ENCODE measurements around the gene CCL20. TPM values are rescaled to one million over a fixed set of nuclear protein-coding genes. Genes with fewer than 3 reads are reported as not detected.

Gene CCL20
- total RNA-seq: 1 to 10 TPM; 3.4 to 5.3 TPM

GRCh38 chr2:227813562-227814353 is at the start of gene CCL20:
CCL20 (plus strand) TSS chr2:227813842; CDS start chr2:227813912, 70 bp downstream.
- Mint-ChIP-seq H3K27ac (no peak within 1 kb of the TSS), H3K9me3 (no peaks in the 10 kb centered on the region), H3K36me3 (no peaks in the 10 kb centered on the region)
- no peak for DNase-seq (ENCODE audit: low spot score in 2 of 2)
- no peak for ATAC-seq

- H3K9me3 Mint-ChIP-seq: no peaks in the 10 kb centered on the region
- H3K36me3 Mint-ChIP-seq: no peaks in the 10 kb centered on the region
- no peak overlapping the region for H3K27ac Mint-ChIP-seq
- DNase-seq (ENCODE audit: low spot score in 2 of 2): no peak
- ATAC-seq: peak in 1 of 2 donors; percentile 13
Observed at GRCh38 chr2:227765788-227766372, 47.8 kb upstream of the CCL20 start.

GRCh38 chr2:227766373-227766883 is 47.2 kb upstream of the CCL20 start:
- ATAC-seq (peak; percentile 85 to 97), DNase-seq (ENCODE audit: low spot score in 2 of 2) (peak; percentile 57 to 69)
- Mint-ChIP-seq H3K9me3 (no peaks in the 10 kb centered on the region), H3K36me3 (no peaks in the 10 kb centered on the region), H3K27ac (no peak overlapping the region)

GRCh38 chr2:227767830-227768229 is 45.8 kb upstream of the CCL20 start:
- DNase-seq (ENCODE audit: low spot score in 2 of 2): no peak
- H3K27ac Mint-ChIP-seq: no peak overlapping the region
- H3K9me3 Mint-ChIP-seq: no peaks in the 10 kb centered on the region
- ATAC-seq: no peak
- no peaks in the 10 kb centered on the region for H3K36me3 Mint-ChIP-seq

DNA sequence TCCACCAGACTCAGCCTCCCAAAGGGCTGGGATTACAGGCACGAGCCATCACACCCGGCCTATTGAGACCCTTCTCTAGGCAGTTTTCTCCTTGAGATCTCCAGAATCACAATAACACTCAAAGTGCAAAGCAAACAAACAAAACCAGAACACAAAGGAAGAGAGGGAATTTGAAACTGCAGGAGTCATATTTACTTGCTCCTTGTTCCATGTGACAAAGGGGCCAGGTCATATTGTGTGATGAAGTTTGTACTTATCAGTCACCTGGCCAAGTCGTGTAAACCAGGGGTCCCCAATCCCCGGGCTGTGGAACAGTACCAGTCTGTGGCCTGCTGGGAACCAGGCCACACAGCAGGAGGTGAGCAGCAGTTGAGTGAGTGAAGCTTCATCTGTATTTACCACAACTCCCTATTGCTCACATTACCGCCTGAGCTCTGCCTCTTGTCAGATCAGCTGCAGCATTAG is 41.4 kb upstream of the CCL20 start:
- DNase-seq (ENCODE audit: low spot score in 2 of 2): no peak
- no peaks in the 10 kb centered on the region for H3K9me3 Mint-ChIP-seq
- no peak for ATAC-seq
- no peak overlapping the region for H3K27ac Mint-ChIP-seq
- H3K36me3 Mint-ChIP-seq: no peaks in the 10 kb centered on the region

DNA sequence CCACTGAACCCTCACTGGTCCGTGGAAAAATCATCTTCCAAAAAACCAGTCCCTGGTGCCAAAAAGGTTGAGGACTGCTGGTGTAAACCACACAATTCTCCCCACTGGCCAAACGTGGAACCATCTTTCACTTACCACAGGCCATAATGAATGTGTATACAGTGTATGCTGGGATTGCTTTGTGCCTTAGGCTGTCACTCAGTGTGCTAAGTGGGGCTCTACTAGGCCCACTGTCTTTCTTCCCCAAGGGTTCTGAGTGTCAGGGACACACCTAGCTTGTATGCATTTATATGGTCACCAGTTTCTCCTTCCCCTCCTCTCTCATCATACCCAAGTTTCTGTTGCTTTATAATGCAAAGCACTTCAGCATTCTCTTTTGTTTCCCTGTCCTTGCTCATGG is 40.7 kb upstream of the CCL20 start:
- Mint-ChIP-seq H3K27ac (no peak overlapping the region), H3K36me3 (no peaks in the 10 kb centered on the region), H3K9me3 (no peaks in the 10 kb centered on the region)
- ATAC-seq (no peak), DNase-seq (ENCODE audit: low spot score in 2 of 2) (no peak)

- H3K9me3 Mint-ChIP-seq: no peaks in the 10 kb centered on the region
- no peak overlapping the region for H3K27ac Mint-ChIP-seq
- no peaks in the 10 kb centered on the region for H3K36me3 Mint-ChIP-seq
- ATAC-seq: peak in 1 of 2 donors; percentile 39
- no peak for DNase-seq (ENCODE audit: low spot score in 2 of 2)
Observed at GRCh38 chr2:227774011-227774624, 39.5 kb upstream of the CCL20 start.

DNA sequence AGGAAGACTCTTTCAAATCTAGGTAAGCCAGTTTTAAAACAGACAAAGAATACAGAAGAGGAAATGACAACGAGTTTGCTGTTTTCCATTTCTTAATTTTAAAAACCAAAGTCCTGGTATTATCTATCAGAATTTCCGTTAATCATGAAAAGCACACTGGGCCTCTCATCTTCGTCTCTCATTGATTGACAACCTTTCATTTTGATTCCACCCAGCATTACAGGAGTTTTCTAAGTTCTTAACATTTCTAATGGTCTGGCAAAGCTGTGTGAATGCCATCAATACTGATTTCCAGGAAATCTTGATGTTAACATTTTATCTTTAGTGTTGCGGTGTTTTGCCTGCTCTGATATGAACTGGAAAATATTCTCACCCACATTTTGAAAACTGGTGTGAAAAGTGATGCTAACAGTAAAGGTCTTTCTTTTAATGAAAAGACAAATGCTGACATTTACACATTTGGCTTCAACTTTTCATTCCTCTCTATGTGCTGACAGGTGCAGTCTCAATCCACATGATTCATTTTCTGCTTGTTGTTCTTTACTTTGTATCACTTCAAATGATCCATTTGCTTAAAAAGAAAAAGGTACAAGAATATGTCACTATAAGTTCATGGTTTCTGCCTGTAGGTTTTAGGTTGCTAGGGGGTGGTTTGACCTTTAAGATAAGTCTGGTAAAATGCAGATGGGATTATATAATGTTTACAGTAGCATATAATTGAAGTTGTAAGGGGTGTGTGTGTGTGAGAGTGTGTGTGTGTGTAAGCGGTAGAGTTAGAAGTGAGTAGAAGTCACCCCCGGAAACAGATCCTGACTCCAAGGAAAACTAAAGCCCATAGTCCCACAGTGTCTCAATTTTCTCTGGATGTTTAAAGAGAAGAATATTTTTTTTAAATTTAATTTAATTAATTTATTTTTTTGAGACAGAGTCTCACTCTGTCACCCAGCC is 38.5 kb upstream of the CCL20 start:
- Mint-ChIP-seq H3K36me3 (no peaks in the 10 kb centered on the region), H3K27ac (peak overlapping the region in 1 of 2 donors; percentile 4), H3K9me3 (no peaks in the 10 kb centered on the region)
- ATAC-seq: peak in 1 of 2 donors; percentile 76
- no peak for DNase-seq (ENCODE audit: low spot score in 2 of 2)

- no peak for DNase-seq (ENCODE audit: low spot score in 2 of 2)
- Mint-ChIP-seq H3K9me3 (no peaks in the 10 kb centered on the region), H3K27ac (no peak overlapping the region), H3K36me3 (no peaks in the 10 kb centered on the region)
- no peak for ATAC-seq
Observed at GRCh38 chr2:227780981-227781615, 32.5 kb upstream of the CCL20 start.

- Mint-ChIP-seq H3K27ac (no peak overlapping the region), H3K9me3 (no peaks in the 10 kb centered on the region), H3K36me3 (no peaks in the 10 kb centered on the region)
- DNase-seq (ENCODE audit: low spot score in 2 of 2) (no peak), ATAC-seq (no peak)
Observed at GRCh38 chr2:227781841-227782240, 31.8 kb upstream of the CCL20 start.

GRCh38 chr2:227782804-227783203 is 30.8 kb upstream of the CCL20 start:
- DNase-seq (ENCODE audit: low spot score in 2 of 2) (no peak), ATAC-seq (no peak)
- Mint-ChIP-seq H3K9me3 (no peaks in the 10 kb centered on the region), H3K36me3 (no peaks in the 10 kb centered on the region), H3K27ac (no peak overlapping the region)

GRCh38 chr2:227783404-227784138 is 30.1 kb upstream of the CCL20 start:
- DNase-seq (ENCODE audit: low spot score in 2 of 2): no peak

DNA sequence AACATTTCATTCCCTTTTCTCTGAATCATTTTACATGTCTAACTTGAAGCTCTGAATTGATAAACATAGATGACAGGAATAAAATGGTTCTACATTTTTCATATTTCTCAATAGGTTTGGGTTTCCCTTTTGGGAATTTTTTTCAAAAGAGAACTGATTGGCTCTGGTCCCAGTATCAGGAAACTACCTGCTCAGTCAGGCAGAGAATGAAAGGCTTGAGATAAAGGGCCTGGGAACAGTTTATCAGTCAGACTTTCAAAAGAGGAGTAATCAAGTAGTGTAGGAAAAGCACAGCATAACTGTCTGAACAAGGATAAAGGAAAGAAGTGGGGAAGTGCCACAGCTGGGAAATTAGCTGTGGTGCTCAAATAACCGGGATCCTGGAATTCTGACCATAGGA is 28.3 kb upstream of the CCL20 start:
- Mint-ChIP-seq H3K36me3 (no peaks in the 10 kb centered on the region), H3K9me3 (no peaks in the 10 kb centered on the region), H3K27ac (no peak overlapping the region)
- DNase-seq (ENCODE audit: low spot score in 2 of 2) (no peak), ATAC-seq (no peak)

More at GRCh38 chr2:227783404-227784138, 30.1 kb upstream of the CCL20 start:
- ATAC-seq: peak; percentile 51 to 82
- Mint-ChIP-seq H3K9me3 (no peaks in the 10 kb centered on the region), H3K27ac (no peak overlapping the region), H3K36me3 (no peaks in the 10 kb centered on the region)

GRCh38 chr2:227788561-227789018 is 25.1 kb upstream of the CCL20 start:
- Mint-ChIP-seq H3K9me3 (no peaks in the 10 kb centered on the region), H3K36me3 (no peaks in the 10 kb centered on the region), H3K27ac (no peak overlapping the region)
- no peak for DNase-seq (ENCODE audit: low spot score in 2 of 2)
- no peak for ATAC-seq

GRCh38 chr2:227789803-227790202 is 23.8 kb upstream of the CCL20 start:
- no peak for DNase-seq (ENCODE audit: low spot score in 2 of 2)
- no peaks in the 10 kb centered on the region for H3K36me3 Mint-ChIP-seq
- no peak overlapping the region for H3K27ac Mint-ChIP-seq
- no peak for ATAC-seq
- H3K9me3 Mint-ChIP-seq: no peaks in the 10 kb centered on the region

Measured in activated naive CD4-positive, alpha-beta T cell treated with anti-CD3 and anti-CD28 coated beads, Interleukin-2, amount 50 U/mL, for 72 hours (primary cell).